GM19463 (cell line): ENCODE results near the gene PPM1H.

Experiments used
- ATAC-seq: cut with Tn5 transposase; IDR thresholded peaks from one replicate; pipeline ENCODE4 v1.9.1; 2021; ENCODE audit warnings: mild to moderate bottlenecking, moderate library complexity; ENCODE audit not compliant: unreplicated experiment

Gene PPM1H

DNA sequence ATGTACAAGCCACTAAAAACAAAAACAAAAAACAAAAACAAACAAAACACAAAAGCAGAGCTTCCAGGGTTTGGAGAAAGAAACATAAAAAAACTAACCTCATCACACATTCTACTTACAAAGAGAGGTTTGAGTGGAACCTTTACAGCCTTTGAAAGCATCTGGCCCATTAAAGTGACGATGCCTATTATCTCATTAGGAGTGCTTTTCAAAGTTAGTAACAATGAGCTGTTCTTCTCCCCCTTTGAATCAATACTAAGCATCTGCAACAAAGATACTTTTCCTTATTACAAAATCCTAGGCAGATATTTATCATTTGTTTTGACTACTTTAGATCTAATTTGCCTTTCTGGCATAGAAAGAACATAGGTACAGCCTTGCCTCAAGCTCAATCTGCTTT lies 217.3 kb downstream of the PPM1H start:
- no peak for ATAC-seq

DNA sequence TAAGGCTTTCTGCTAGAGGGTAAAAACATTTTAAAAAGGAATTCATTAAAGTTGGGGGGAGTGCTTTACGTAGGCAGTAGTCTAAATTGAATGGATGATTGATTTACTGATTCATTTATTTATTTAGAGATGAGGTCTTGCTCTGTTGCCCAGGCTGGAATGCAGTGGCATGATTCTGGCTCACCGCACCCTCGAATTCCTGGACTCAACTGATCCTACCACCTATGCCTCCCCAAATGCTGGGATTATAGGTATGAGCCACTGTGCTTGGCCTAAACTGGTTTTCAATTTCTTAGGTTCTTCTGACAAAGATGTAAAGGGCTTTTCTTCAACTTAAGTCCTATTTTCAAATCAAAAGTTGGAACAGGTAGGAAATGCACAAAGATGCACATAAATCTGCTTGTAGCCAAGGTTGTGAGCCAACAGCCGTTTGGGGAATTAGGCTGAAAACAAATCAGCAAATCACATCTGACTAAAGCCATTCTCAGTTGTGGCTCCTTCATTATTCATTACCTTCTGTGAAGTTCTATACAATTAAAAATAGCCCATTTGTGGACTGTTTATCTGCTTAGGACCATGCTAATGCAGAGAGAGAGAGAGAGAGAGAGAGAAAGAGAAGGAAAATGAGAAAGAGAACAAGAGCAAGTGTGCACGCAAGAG lies 218.0 kb downstream of the PPM1H start:
- no peak for ATAC-seq

GRCh38 chr12:62716037-62716436 lies 218.9 kb downstream of the PPM1H start:
- ATAC-seq = no peak

- no peak for ATAC-seq
Observed at GRCh38 chr12:62714774-62715721, 219.9 kb downstream of the PPM1H start.

GRCh38 chr12:62714181-62714773 lies 220.7 kb downstream of the PPM1H start:
- no peak for ATAC-seq

DNA sequence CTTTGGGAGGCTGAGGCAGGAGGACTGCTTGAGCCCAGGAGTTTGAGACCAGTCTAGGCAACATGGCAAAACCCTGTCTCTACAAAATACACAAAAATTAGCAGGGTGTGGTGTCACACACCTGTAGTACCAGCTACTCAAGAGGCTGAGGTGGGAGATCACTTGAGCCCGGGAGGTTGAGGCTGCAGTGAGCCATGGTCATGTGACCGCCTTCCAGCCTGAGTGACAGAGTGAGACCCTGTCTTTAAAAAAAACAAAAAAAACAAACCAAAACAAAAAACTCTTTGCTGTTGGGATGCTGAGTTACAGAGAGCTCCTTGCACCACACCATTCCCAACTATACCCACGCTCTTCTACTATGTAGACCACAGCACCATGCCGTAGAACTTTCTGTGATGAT lies 221.2 kb downstream of the PPM1H start:
- ATAC-seq = no peak

GRCh38 chr12:62712681-62713573 lies 222.0 kb downstream of the PPM1H start:
- no peak for ATAC-seq

- ATAC-seq = no peak
Observed at GRCh38 chr12:62711631-62712241, 223.2 kb downstream of the PPM1H start.

GRCh38 chr12:62709311-62709710 lies 225.6 kb downstream of the PPM1H start:
- no peak for ATAC-seq

GRCh38 chr12:62707939-62708338 lies 227.0 kb downstream of the PPM1H start:
- ATAC-seq = no peak

- no peak for ATAC-seq
Observed at GRCh38 chr12:62705846-62706245, 229.1 kb downstream of the PPM1H start.

- ATAC-seq = no peak
Observed at GRCh38 chr12:62703011-62703380, 232.0 kb downstream of the PPM1H start.

DNA sequence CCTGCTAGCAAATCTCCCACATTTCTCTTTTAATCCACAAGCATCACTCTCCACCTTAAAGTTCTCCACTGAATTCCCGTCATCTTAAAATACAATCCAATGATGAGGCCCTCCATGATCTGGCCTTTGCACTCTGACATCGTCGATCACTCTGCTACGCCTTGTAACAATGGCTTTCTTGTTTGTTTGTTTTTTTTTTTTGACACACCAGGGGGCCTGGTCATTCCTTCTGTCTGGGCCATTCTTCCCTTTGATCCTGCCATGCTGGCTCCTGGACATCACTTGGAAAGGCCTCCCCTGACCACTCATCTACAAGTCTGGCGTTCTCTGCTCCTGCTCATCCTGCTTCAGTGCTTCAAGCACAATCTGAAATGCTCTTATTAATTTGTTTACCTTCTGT lies 233.5 kb downstream of the PPM1H start:
- ATAC-seq = no peak

DNA sequence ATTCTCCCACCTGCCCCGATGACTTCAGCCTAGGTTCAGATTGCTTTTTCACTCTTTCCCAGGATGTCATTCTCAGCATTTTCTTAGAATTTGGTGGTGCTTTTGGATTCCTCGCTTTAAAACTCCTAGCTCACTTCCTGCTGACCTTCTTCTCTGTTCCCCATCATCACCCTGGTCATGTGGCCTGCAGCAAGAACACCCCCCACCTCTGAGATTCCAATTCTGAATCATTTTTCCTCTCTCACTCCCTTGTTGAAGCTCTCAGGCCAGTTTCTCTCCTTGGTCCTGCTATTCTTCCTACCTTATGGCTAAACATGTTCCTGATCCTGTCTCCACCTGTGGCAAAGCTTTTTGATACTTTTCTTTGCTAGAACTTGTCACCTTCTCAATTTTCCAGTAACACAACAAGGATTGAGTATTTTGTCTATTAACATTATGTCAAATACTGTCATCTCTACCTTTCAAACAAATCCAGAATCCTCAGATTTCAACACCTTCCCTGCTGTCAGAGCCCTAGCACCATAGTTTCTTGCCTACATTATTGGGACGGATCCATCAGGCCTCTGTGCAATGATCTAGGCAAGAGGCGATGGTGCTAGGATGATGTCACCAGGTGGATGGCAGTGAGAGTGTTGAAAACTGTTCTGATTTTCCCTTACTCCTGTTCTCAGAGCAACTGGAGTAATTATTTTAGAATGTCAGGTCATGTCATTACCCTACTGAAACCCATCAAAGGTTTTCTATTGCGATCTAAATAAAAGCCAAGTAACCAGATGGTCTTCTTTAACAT lies 234.7 kb downstream of the PPM1H start:
- no peak for ATAC-seq

- no peak for ATAC-seq
Observed at GRCh38 chr12:62698701-62699101, 236.2 kb downstream of the PPM1H start.

- ATAC-seq = no peak
Observed at GRCh38 chr12:62697893-62698292, 237.1 kb downstream of the PPM1H start.

DNA sequence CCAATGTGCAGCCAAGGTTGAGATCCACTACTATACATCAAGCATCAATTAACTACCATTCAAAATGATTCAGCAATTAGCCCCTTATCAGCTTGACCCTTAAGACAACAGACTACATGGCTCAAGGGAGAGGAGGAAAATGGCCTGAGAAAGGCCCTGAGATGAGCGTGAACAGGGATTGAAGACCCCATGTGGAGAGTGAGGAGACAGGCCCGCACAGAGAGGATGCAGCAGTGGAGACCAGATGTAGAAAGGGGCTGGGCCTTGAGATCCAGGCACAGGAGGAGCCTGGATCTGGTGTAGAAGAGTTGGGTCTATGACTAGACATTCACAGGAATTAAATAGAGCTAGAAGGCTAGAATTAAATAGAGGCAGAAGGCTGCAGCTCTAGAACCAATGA lies 239.3 kb downstream of the PPM1H start:
- no peak for ATAC-seq

DNA sequence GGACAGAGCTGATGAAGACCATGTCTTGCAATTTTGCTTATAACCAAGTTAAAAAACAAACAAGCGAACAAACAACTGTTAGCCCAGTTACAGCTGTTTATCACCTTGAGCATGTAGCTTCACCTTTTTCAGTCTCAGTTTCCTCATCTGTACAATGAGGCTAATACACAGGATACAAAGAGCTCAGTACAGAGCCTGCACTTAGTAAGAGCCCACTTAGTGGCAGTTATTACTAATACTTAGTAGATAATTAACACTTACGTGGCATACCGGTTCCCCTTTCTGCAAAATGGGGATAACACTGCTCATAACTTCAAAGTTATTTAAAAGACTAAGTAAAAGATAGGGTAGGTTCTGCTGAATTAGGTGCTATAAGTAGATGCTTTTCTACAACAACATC lies 240.3 kb downstream of the PPM1H start:
- peak; percentile 85 for ATAC-seq

GRCh38 chr12:62694116-62694515 lies 240.8 kb downstream of the PPM1H start:
- peak; percentile 23 for ATAC-seq
